Right renal cortex interstitium (tissue), 3 donors: ENCODE results near the gene ATAD3B. TPM values are rescaled to one million over a fixed set of nuclear protein-coding genes. Genes with fewer than 3 reads are reported as not detected.

ENCODE experiments used
- DNase-seq, 3 donors: peaks; one replicate each; pipeline ENCODE4 v3.0.0-alpha.2; 2013; ENCODE audit warnings: low read depth in 3 of 3, low spot score in 2 of 3
- polyA plus RNA-seq, 3 donors: library from polyadenylated mRNA; unstranded; fragments of 120-200 nt; gene quantifications; one replicate each; pipeline ENCODE4 v1.2.1, GENCODE V29; 2013; ENCODE audit not compliant: insufficient read length in 3 of 3

Gene ATAD3B
- polyA plus RNA-seq, 3 donors, result 8.1 to 9.8 (median 8.8) TPM

GRCh38 chr1:1541956-1542765 lies 70.6 kb downstream of the ATAD3B start:
- DNase-seq, result no peak

- no peak for DNase-seq
These were observed 71.5 kb downstream of the ATAD3B start for GRCh38 chr1:1542766-1543705.

- DNase-seq, result no peak
These were observed 72.1 kb downstream of the ATAD3B start for GRCh38 chr1:1543706-1544099.

GRCh38 chr1:1544544-1544943 lies 73.0 kb downstream of the ATAD3B start:
- no peak for DNase-seq

Other genes with a start within 250 kb of the ATAD3B start
- 100 to 1,000 TPM; 109 to 126 (median 123) TPM for gene SDF4, start 239.8 kb upstream of the ATAD3B start, polyA plus RNA-seq
- 10 to 100 TPM; 15.2 to 18.8 (median 18.4) TPM for gene B3GALT6, start 239.5 kb upstream of the ATAD3B start, polyA plus RNA-seq
- 1 to 10 TPM; 7.0 to 8.6 (median 7.4) TPM for gene C1QTNF12, start 225.0 kb upstream of the ATAD3B start, polyA plus RNA-seq
- 10 to 100 TPM; 40.5 to 42.7 (median 42.1) TPM for gene UBE2J2, start 197.9 kb upstream of the ATAD3B start, polyA plus RNA-seq
- 1 to 10 TPM; 2.1 to 2.6 (median 2.4) TPM for gene SCNN1D, start 191.3 kb upstream of the ATAD3B start, polyA plus RNA-seq
- gene ACAP3, start 163.8 kb upstream of the ATAD3B start, polyA plus RNA-seq, result 10 to 100 TPM; 15.1 to 18.0 (median 16.1) TPM
- 1 to 10 TPM; 5.4 to 6.3 (median 5.8) TPM for gene PUSL1, start 163.2 kb upstream of the ATAD3B start, polyA plus RNA-seq
- gene INTS11, start 147.1 kb upstream of the ATAD3B start, polyA plus RNA-seq, result 10 to 100 TPM; 85.7 to 89.1 (median 87.4) TPM
- 10 to 100 TPM in 2 of 3 donors, 1 to 10 TPM in 1; 9.1 to 12.9 (median 10.1) TPM for gene CPTP, start 147.0 kb upstream of the ATAD3B start, polyA plus RNA-seq
- under 1 TPM; 0.21 to 0.29 (median 0.24) TPM for gene TAS1R3, start 140.5 kb upstream of the ATAD3B start, polyA plus RNA-seq
- 10 to 100 TPM; 21.5 to 27.5 (median 24.5) TPM for gene DVL1, start 122.3 kb upstream of the ATAD3B start, polyA plus RNA-seq
- 100 to 1,000 TPM; 145 to 157 (median 156) TPM for gene MXRA8, start 113.2 kb upstream of the ATAD3B start, polyA plus RNA-seq
- 10 to 100 TPM; 51.9 to 65.7 (median 55.1) TPM for gene AURKAIP1, start 96.6 kb upstream of the ATAD3B start, polyA plus RNA-seq
- 100 to 1,000 TPM; 183 to 230 (median 206) TPM for gene CCNL2, start 72.4 kb upstream of the ATAD3B start, polyA plus RNA-seq
- gene MRPL20, start 64.5 kb upstream of the ATAD3B start, polyA plus RNA-seq, result 100 to 1,000 TPM; 107 to 136 (median 117) TPM
- 10 to 100 TPM in 1 of 3 donors, 1 to 10 TPM in 2; 5.0 to 19.7 (median 7.1) TPM for gene ANKRD65, start 50.5 kb upstream of the ATAD3B start, polyA plus RNA-seq
- gene VWA1, start 36.1 kb upstream of the ATAD3B start, polyA plus RNA-seq, result 10 to 100 TPM; 39.8 to 52.7 (median 48.0) TPM
- gene ATAD3C, start 22.1 kb upstream of the ATAD3B start, polyA plus RNA-seq, result 1 to 10 TPM; 1.4 to 3.1 (median 2.0) TPM
- gene ATAD3A, start 40.4 kb downstream of the ATAD3B start, polyA plus RNA-seq, result 10 to 100 TPM; 16.6 to 19.4 (median 18.1) TPM
- gene TMEM240, start 68.9 kb downstream of the ATAD3B start, polyA plus RNA-seq, result 1 to 10 TPM; 3.2 to 3.6 (median 3.5) TPM
- gene SSU72, start 103.1 kb downstream of the ATAD3B start, polyA plus RNA-seq, result 10 to 100 TPM; 78.5 to 81.6 (median 79.1) TPM
- gene FNDC10, start 128.4 kb downstream of the ATAD3B start, polyA plus RNA-seq, result 1 to 10 TPM; 1.3 to 2.5 (median 2.2) TPM
- 10 to 100 TPM; 22.3 to 23.6 (median 22.4) TPM for gene MIB2, start 143.7 kb downstream of the ATAD3B start, polyA plus RNA-seq
- gene MMP23B, start 160.4 kb downstream of the ATAD3B start, polyA plus RNA-seq, result 10 to 100 TPM; 13.4 to 15.6 (median 15.2) TPM
- 10 to 100 TPM; 39.7 to 44.0 (median 42.3) TPM for gene CDK11B, start 187.2 kb downstream of the ATAD3B start, polyA plus RNA-seq
- gene SLC35E2B, start 221.0 kb downstream of the ATAD3B start, polyA plus RNA-seq, result 10 to 100 TPM; 59.0 to 65.3 (median 61.1) TPM